ENCODE measurements around the gene CSNK1E. TPM values are rescaled to one million over a fixed set of nuclear protein-coding genes. Genes with fewer than 3 reads are reported as not detected.

CSNK1E gene
- total and polyA plus RNA-seq, 4 donors: 87.2 to 121 (median 112) TPM

DNA sequence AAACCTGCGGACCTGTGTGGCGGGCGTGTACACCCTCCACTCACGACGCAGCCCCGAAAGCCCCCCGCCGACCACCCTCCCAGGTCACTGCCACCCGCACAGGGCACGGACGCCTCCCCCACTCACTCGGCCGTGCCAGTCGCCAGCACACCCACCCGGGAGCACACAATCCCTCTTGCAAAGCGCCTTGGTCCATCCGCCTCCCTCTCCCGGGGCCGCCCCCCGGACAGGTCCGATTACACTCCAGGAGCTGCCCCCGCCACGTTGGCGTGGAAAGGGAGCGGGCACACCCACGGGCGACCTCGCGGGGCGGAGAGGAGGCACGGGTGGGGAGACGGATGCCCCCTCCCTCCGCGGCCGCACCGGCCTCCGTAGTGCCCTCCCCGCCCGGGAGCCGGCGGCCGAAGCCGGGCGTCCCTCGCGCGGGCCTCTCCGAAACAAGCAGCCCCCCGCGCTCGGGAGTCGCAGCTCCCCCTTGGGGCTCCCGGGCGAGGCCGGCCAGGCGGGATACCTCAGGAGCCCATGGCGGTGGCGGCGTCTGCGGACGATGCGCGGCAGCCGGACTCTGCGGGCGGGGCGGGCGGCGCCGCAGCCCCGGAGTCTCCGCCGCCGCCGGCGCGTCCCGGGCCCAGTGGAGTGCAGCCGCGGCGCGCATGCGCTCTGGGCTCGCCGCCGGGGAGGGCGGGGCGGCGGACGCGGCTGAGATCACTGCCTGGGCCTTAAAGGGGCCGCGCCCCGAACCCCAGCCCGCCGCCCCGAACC lies 44.7 kb downstream of the CSNK1E start, which contains the start of gene TMEM184B:
TMEM184B (minus strand) TSS at position 638 of the 762 bp plus-strand sequence. CDS start 25,049 bp downstream, outside the sequence.
- peak; percentile 94 for ATAC-seq (ENCODE audit: insufficient read depth, low FRiP score)
- H3K9me3 ChIP-seq (ENCODE audit: control insufficient read depth in 4 of 4, insufficient read depth in 3 of 4, low read length in 3 of 4): no peaks in the 10 kb centered on the region
- peak; percentile 82 to 89 (median 83) for DNase-seq
- peaks cover 0 to 8% (median 0%) of the 10 kb centered on the region in 4 donors for H3K36me3 ChIP-seq (ENCODE audit: control insufficient read depth in 4 of 4, insufficient read depth in 4 of 4, low read length in 4 of 4)
- TF ChIP-seq, protein P1, sequence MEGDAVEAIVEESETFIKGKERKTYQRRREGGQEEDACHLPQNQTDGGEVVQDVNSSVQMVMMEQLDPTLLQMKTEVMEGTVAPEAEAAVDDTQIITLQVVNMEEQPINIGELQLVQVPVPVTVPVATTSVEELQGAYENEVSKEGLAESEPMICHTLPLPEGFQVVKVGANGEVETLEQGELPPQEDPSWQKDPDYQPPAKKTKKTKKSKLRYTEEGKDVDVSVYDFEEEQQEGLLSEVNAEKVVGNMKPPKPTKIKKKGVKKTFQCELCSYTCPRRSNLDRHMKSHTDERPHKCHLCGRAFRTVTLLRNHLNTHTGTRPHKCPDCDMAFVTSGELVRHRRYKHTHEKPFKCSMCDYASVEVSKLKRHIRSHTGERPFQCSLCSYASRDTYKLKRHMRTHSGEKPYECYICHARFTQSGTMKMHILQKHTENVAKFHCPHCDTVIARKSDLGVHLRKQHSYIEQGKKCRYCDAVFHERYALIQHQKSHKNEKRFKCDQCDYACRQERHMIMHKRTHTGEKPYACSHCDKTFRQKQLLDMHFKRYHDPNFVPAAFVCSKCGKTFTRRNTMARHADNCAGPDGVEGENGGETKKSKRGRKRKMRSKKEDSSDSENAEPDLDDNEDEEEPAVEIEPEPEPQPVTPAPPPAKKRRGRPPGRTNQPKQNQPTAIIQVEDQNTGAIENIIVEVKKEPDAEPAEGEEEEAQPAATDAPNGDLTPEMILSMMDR (IDR thresholded peaks at IDR 0.05; ENCODE audit: control extremely low read depth, extremely low read depth): no peak
- H3K27me3 ChIP-seq (ENCODE audit: control insufficient read depth in 3 of 3, insufficient read depth in 3 of 3, low read length in 2 of 3): no peaks in the 10 kb centered on the region
- peak within 1 kb of the TSS; percentile 71 to 74 for H3K9ac ChIP-seq (ENCODE audit: insufficient read depth in 1 of 2, low read length in 2 of 2)
- peak within 1 kb of the TSS; percentile 93 for H3K4me3 ChIP-seq
- H3K27ac ChIP-seq (ENCODE audit: low read depth in 1 of 2, low read length in 1 of 2): peak within 1 kb of the TSS; percentile 91 to 92
- WGBS, 2 donors: 0 to 1% methylated on average over 59 to 97 of the region's 97 CpGs
- H3K4me1 ChIP-seq (ENCODE audit: control insufficient read depth in 5 of 5, insufficient read depth in 5 of 5, low read length in 5 of 5): peaks cover 3 to 21% (median 13%) of the 10 kb centered on the region in 5 donors

DNA sequence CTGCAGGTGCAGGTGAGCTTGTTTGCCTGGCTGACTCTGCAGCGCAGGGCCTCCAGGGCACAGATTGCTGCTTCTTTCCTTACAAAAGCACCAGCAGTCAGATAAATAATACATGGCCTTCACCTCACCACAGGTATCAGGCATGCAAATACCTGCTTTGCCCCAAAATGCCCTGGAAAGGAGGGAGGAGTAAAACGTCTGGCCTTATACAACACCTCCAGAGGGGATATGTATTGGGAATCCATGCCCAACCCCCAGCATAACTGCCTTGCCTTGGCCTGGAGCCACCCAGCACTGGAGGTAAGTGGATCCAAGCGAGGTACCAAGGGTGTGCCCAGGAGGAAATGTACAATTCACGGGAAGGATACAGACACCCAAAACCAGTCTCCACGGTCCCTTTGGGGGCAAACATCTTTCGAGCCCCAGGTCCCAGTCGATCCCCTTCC lies 45.3 kb downstream of the CSNK1E start:
- peak in 2 of 3 donors; percentile 40 to 48 for DNase-seq
- Histone ChIP-seq H3K9ac (ENCODE audit: insufficient read depth in 1 of 2, low read length in 2 of 2) (peak overlapping the region; percentile 39 to 69), H3K27ac (ENCODE audit: low read depth in 1 of 2, low read length in 1 of 2) (peak overlapping the region; percentile 89 to 91), H3K9me3 (ENCODE audit: control insufficient read depth in 4 of 4, insufficient read depth in 3 of 4, low read length in 3 of 4) (no peaks in the 10 kb centered on the region), H3K27me3 (ENCODE audit: control insufficient read depth in 3 of 3, insufficient read depth in 3 of 3, low read length in 2 of 3) (no peaks in the 10 kb centered on the region), H3K4me1 (ENCODE audit: control insufficient read depth in 5 of 5, insufficient read depth in 5 of 5, low read length in 5 of 5) (peaks cover 3 to 21% (median 13%) of the 10 kb centered on the region in 5 donors), H3K36me3 (ENCODE audit: control insufficient read depth in 4 of 4, insufficient read depth in 4 of 4, low read length in 4 of 4) (peaks cover 0 to 8% (median 0%) of the 10 kb centered on the region in 4 donors), H3K4me3 (peak overlapping the region; percentile 93)
- 10 to 15% methylated on average over 7 of the region's 7 CpGs for WGBS, 2 donors
- TF ChIP-seq, protein P1 (IDR thresholded peaks at IDR 0.05; ENCODE audit: control extremely low read depth, extremely low read depth): no peak
- ATAC-seq (ENCODE audit: insufficient read depth, low FRiP score): no peak

DNA sequence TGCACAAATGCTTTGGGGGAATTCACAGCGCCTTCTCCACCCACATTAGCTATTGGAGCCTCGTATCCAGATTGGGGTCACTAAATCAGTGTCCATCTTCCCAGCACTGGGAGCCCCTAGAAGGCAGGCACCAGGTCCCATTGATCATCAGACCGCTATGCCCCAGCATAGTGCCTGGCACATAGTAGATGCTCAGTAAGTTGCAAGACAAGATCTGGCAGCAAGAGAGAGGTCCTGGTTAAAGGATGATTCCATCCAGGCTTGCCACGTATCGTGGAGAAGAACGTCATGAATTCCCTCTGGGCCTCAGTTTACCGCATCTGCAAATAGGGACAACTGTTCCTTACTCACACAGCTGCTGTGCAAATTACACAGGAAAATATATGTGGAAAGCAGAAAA lies 46.1 kb downstream of the CSNK1E start:
- no peak for ATAC-seq (ENCODE audit: insufficient read depth, low FRiP score)
- DNase-seq: no peak
- Histone ChIP-seq H3K4me3 (peak overlapping the region; percentile 4), H3K27me3 (ENCODE audit: control insufficient read depth in 3 of 3, insufficient read depth in 3 of 3, low read length in 2 of 3) (no peaks in the 10 kb centered on the region), H3K9me3 (ENCODE audit: control insufficient read depth in 4 of 4, insufficient read depth in 3 of 4, low read length in 3 of 4) (no peaks in the 10 kb centered on the region), H3K4me1 (ENCODE audit: control insufficient read depth in 5 of 5, insufficient read depth in 5 of 5, low read length in 5 of 5) (peaks cover 3 to 21% (median 16%) of the 10 kb centered on the region in 5 donors), H3K36me3 (ENCODE audit: control insufficient read depth in 4 of 4, insufficient read depth in 4 of 4, low read length in 4 of 4) (peaks cover 0 to 8% (median 0%) of the 10 kb centered on the region in 4 donors), H3K27ac (ENCODE audit: low read depth in 1 of 2, low read length in 1 of 2) (peak overlapping the region in 1 of 2 donors; percentile 64), H3K9ac (ENCODE audit: insufficient read depth in 1 of 2, low read length in 2 of 2) (no peak overlapping the region)
- TF ChIP-seq, protein P1 (IDR thresholded peaks at IDR 0.05; ENCODE audit: control extremely low read depth, extremely low read depth): no peak
- WGBS, 2 donors: 90 to 92% methylated on average over 7 of the region's 7 CpGs
